ENCODE data around the gene SUOX. TPM values are rescaled to one million over a fixed set of nuclear protein-coding genes. Genes with fewer than 3 reads are reported as not detected.

The SUOX gene
- total RNA-seq, 1 experiment from 2014 or later = 20.7 TPM

- ATAC-seq = no peak
- Histone ChIP-seq H3K36me3 (ENCODE audit: control insufficient read depth, insufficient read depth, low read length) (peaks cover 5% of the 10 kb centered on the region), H3K27ac (ENCODE audit: low read length) (no peak overlapping the region), H3K27me3 (ENCODE audit: control insufficient read depth, insufficient read depth, low read length) (no peaks in the 10 kb centered on the region), H3K4me1 (ENCODE audit: control insufficient read depth, insufficient read depth, low read length) (no peaks in the 10 kb centered on the region), H3K4me3 (ENCODE audit: low read depth in 2 of 2, low read length in 2 of 2) (no peak overlapping the region), H3K9me3 (ENCODE audit: control insufficient read depth, insufficient read depth, low read depth, low read length) (no peaks in the 10 kb centered on the region)
- ChIA-PET CTCF (interaction anchor here (0.7 kb wide), 1 partner anchor 42 kb away, joined by 10 read pairs; no protein-coding TSS in a partner anchor), POLR2A (interaction anchor here (0.6 kb wide), 1 partner anchor 1450 kb away, joined by 15 read pairs; no protein-coding TSS in a partner anchor)
- DNase-seq (ENCODE audit: low read depth, low spot score) = no peak
- TF ChIP-seq SIN3A (IDR thresholded peaks at IDR 0.05; ENCODE audit: borderline replicate concordance, insufficient read depth, low read depth, low read length) = no peak
- no peak for TF ChIP-seq TCF7L2 (IDR thresholded peaks at IDR 0.05; ENCODE audit: low read depth, low read length)
- TF ChIP-seq CTCF (IDR thresholded peaks at IDR 0.05) = no peak
- no peak for TF ChIP-seq POLR2AphosphoS5 (IDR thresholded peaks at IDR 0.05; ENCODE audit: low read depth, low read length)
- in situ Hi-C loops (cut with HindIII; ENCODE audit: low pct_unique_long_range_greater_than_20kb, low sequenced_read_pairs) (no loop called here), intact Hi-C loops (cut with micrococcal nuclease; ENCODE audit: unreplicated experiment) (no loop called here)
- no TSS peak for BruUV-seq (replicated peaks)
These were observed 14.6 kb upstream of the SUOX start for GRCh38 chr12:55982319-55982936.

GRCh38 chr12:55983232-55983842, 13.7 kb upstream of the SUOX start:
- BruUV-seq (replicated peaks) = no TSS peak
- Histone ChIP-seq H3K27ac (ENCODE audit: low read length) (no peak overlapping the region), H3K4me1 (ENCODE audit: control insufficient read depth, insufficient read depth, low read length) (no peaks in the 10 kb centered on the region), H3K36me3 (ENCODE audit: control insufficient read depth, insufficient read depth, low read length) (peaks cover 5% of the 10 kb centered on the region), H3K27me3 (ENCODE audit: control insufficient read depth, insufficient read depth, low read length) (no peaks in the 10 kb centered on the region), H3K4me3 (ENCODE audit: low read depth in 2 of 2, low read length in 2 of 2) (no peak overlapping the region), H3K9me3 (ENCODE audit: control insufficient read depth, insufficient read depth, low read depth, low read length) (no peaks in the 10 kb centered on the region)
- in situ Hi-C loops (cut with HindIII; ENCODE audit: low pct_unique_long_range_greater_than_20kb, low sequenced_read_pairs) (no loop called here), intact Hi-C loops (cut with micrococcal nuclease; ENCODE audit: unreplicated experiment) (no loop called here)
- CTCF ChIA-PET = no interaction called here
- POLR2A ChIA-PET = no interaction called here
- no peak for ATAC-seq
- no peak for DNase-seq (ENCODE audit: low read depth, low spot score)
- TF ChIP-seq CTCF (IDR thresholded peaks at IDR 0.05) = no peak
- TF ChIP-seq REST (IDR thresholded peaks at IDR 0.05; ENCODE audit: insufficient read depth in 1 of 2, low read depth in 2 of 2, low read length in 1 of 2) = no peak
- no peak for TF ChIP-seq POLR2AphosphoS5 (IDR thresholded peaks at IDR 0.05; ENCODE audit: low read depth, low read length)
- no peak for TF ChIP-seq TCF7L2 (IDR thresholded peaks at IDR 0.05; ENCODE audit: low read depth, low read length)
- no peak for TF ChIP-seq SIN3A (IDR thresholded peaks at IDR 0.05; ENCODE audit: borderline replicate concordance, insufficient read depth, low read depth, low read length)

Data from Panc1 (cell line).